GM19438 (cell line): ENCODE data around the gene C6orf47.

Experiments used
- ATAC-seq: cut with Tn5 transposase; IDR thresholded peaks from one replicate; pipeline ENCODE4 v1.9.1; 2021; ENCODE audit warnings: low read depth; ENCODE audit not compliant: unreplicated experiment

Gene C6orf47

DNA sequence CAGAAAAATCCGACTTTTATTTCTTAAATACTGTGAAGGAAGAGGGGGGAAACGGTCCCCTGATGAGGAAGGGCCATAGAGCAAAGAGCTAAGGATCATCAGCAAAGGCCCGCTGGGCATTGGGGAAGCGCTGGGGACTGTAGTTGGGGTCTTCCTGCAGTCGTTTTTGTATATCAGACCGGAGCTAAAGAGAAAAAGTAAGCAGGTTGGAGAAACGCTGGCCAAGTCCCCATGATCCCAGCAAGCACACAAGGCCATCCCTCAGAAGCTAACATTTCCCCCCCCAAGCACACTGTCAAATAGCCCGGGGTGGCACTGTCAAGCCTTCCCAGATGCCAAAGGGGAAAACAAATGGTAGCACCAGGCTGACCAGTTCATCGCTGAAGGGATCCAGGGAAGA is 21.5 kb downstream of the C6orf47 start:
- no peak for ATAC-seq

GRCh38 chr6:31636698-31637596 is 23.6 kb downstream of the C6orf47 start:
- no peak for ATAC-seq

GRCh38 chr6:31634969-31635575 is 25.5 kb downstream of the C6orf47 start:
- ATAC-seq = no peak

GRCh38 chr6:31634131-31634530 is 26.4 kb downstream of the C6orf47 start:
- ATAC-seq = no peak

DNA sequence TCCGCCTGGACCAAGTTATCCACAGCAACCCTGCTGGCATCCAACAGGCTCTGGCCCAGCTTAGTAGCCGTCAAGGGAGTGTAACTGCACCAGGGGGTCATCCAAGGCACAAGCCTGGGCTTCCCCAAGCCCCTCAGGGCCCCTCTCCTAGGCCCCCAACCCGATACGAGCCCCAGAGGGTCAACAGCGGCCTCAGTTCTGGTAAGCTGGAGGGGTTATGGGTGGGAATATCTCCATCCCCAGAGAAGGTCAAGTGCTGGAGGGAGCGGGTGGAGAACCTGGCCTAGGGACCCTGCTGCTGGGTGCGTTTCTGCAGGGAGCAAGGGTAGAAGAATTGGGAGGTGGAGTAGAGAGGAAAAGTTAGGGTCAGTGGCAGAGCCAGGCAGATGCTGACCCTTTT is 27.1 kb downstream of the C6orf47 start:
- no peak for ATAC-seq

DNA sequence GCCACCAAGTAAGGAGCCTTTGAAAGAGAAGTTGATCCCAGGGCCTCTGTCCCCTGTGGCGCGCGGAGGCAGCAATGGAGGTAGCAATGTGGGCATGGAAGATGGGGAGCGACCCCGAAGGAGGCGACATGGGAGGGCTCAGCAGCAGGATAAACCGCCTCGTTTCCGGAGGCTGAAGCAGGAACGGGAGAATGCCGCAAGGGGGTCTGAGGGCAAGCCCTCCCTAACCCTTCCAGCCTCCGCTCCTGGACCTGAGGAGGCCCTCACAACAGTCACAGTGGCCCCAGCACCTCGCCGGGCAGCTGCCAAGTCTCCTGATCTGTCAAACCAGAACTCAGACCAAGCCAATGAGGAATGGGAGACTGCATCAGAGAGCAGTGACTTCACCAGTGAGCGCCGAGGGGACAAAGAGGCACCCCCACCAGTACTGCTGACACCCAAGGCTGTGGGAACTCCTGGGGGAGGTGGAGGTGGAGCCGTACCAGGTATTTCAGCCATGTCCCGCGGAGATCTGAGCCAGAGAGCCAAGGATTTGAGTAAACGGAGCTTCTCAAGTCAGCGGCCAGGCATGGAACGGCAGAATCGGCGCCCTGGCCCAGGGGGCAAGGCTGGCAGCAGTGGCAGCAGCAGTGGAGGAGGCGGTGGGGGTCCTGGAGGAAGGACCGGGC is 28.2 kb downstream of the C6orf47 start:
- ATAC-seq = no peak

- no peak for ATAC-seq
These were observed 28.8 kb downstream of the C6orf47 start for GRCh38 chr6:31631681-31632278.

DNA sequence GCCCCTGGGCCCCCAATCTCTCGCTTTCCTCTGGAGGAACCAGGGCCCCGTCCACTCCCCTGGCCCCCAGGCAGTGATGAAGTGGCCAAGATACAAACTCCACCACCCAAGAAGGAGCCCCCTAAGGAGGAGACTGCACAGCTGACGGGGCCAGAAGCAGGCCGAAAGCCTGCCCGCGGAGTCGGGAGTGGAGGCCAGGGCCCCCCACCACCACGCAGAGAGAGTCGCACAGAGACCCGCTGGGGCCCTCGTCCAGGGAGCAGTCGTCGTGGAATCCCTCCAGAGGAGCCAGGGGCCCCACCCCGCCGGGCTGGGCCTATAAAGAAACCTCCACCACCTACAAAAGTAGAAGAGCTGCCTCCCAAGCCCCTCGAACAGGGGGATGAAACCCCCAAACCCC is 29.4 kb downstream of the C6orf47 start:
- no peak for ATAC-seq

- no peak for ATAC-seq
These were observed 30.2 kb downstream of the C6orf47 start for GRCh38 chr6:31630177-31630934.

GRCh38 chr6:31629014-31629413 is 31.6 kb downstream of the C6orf47 start:
- no peak for ATAC-seq

DNA sequence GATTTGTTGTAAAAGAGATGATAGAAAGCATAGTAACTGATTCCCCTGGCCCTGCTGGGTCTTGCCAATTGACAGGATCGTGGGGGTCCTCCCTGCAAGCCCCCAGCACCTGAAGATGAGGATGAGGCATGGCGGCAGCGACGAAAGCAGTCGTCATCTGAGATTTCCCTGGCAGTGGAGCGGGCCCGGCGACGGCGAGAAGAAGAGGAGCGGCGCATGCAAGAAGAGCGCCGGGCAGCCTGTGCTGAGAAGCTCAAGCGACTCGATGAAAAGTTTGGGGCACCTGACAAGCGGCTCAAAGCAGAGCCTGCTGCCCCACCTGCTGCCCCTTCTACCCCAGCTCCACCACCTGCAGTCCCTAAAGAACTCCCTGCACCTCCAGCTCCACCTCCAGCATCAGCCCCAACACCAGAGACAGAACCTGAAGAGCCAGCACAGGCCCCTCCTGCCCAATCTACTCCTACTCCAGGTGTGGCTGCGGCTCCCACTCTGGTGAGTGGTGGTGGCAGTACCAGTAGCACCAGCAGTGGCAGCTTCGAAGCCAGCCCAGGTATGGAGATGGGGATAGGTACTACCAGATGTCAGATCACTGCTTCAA is 32.8 kb downstream of the C6orf47 start:
- ATAC-seq = no peak

DNA sequence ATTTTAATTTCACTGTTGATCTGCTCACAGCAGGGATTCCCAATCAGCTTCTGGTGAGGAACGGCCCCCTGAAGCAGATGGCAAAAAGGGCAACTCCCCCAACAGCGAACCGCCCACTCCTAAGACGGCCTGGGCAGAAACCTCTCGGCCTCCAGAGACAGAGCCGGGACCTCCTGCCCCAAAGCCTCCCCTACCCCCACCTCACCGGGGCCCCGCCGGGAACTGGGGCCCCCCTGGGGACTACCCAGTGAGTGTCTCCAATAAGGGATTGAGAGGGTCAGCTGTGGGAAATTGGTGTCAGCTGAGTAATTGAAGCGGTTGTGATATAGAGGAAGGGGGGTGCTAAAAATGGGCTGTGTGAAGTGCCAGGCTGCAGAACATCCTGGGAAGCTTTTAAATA is 33.6 kb downstream of the C6orf47 start:
- no peak for ATAC-seq

DNA sequence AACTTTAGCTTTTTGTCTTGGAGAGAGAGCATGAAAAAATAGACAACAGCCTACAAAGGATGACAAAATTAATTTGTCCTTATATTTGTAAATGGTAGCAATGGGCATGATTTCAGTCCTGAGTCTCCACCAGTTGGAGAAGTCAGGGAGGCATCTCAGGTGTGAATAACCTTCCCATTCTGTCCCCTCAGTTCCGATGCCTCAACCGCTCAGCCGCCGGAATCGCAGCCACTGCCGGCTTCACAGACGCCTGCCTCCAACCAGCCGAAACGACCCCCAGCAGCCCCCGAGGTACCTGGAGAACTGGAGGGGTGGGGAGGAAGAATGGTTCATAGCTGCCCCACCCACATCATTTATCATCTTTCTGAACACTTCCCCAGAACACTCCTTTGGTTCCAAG is 36.5 kb downstream of the C6orf47 start:
- ATAC-seq = no peak

DNA sequence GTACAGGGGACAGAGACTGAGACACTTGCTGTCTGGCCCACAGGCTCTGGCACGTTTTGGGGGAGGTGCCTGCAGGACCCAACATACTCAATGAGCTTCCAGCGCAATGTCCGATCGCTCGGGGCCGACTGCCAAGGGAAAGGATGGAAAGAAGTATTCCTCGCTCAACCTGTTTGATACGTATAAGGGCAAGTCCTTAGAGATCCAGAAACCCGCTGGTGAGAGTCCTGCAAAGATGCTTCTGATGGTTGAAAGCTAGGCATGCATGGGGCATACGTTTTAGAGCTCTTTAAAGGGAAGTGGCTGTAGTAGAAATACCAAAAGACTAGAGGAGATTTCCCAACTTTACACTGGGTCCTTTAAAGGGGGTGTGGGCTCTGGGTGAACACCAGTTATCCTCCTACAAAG is 37.9 kb downstream of the C6orf47 start:
- no peak for ATAC-seq

GRCh38 chr6:31621991-31622390 is 38.6 kb downstream of the C6orf47 start:
- no peak for ATAC-seq

- no peak for ATAC-seq
These were observed 39.1 kb downstream of the C6orf47 start for GRCh38 chr6:31621320-31621939.

DNA sequence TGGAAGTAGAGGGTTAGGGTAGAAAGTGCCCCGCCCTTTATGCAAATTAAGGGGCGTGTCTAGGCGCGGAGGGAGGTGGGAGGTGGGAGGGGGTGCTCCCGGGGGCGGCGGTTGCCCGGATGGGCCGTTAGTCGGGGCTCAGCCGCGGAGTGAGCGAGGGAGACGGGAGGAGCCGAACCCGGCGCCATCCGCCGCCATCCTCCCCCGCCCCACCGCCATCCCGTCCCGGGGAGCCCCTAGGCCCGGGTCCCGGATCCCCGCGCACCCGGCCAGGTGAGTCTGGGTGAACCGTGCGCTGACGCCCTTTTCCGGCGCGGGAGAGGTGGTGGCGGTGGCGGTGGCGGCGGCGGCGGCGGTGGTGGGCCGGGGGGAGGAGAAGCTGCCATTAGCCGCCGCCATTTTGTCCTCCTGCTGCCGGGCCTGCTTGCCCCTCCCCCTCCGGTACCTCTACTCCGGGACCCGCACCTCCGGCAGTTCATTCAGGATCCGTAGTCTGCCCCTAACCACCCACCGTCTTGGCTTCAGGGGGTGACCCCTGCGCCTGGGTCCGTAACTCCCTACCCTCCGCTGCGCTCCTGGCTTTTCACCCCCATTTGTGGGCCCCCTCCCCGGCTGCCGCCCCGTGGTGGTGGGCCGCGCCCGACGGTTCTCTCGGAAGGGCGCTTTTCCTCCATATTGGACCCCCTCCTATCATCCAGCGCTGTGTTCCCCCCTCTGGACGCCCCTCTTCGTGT is 39.8 kb downstream of the C6orf47 start, which contains the start of gene PRRC2A:
Gene PRRC2A (plus strand): TSS at position 130 of the 734 bp plus-strand sequence. CDS start 2,075 bp downstream, outside the sequence.
- peak; percentile 42 for ATAC-seq

GRCh38 chr6:31619805-31620585 is 40.6 kb downstream of the C6orf47 start:
- peak; percentile 81 for ATAC-seq
